Measurements from ENCODE around the gene RCCD1.
"Not testable (repeated sequence)": the region's sequence is repeated elsewhere in the genome, so short reads cannot be mapped to it uniquely, and the experiment has no call there.

The RCCD1 gene, protein sequence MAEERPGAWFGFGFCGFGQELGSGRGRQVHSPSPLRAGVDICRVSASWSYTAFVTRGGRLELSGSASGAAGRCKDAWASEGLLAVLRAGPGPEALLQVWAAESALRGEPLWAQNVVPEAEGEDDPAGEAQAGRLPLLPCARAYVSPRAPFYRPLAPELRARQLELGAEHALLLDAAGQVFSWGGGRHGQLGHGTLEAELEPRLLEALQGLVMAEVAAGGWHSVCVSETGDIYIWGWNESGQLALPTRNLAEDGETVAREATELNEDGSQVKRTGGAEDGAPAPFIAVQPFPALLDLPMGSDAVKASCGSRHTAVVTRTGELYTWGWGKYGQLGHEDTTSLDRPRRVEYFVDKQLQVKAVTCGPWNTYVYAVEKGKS

GRCh38 chr15:90954712-90955623 lies at the start of gene RCCD1:
RCCD1 (plus strand) TSS chr15:90954884; CDS start chr15:90956735, 1,851 bp downstream.
- peak; percentile 98 for DNase-seq (ENCODE audit: low spot score)

GRCh38 chr15:90905306-90906180 lies 49.1 kb upstream of the RCCD1 start:
- DNase-seq (ENCODE audit: low spot score), result no peak

- DNase-seq (ENCODE audit: low spot score), result no peak
Observed at GRCh38 chr15:90906181-90906849, 48.4 kb upstream of the RCCD1 start.

- DNase-seq (ENCODE audit: low spot score), result no peak
Observed at GRCh38 chr15:90907051-90907660, 47.5 kb upstream of the RCCD1 start.

DNA sequence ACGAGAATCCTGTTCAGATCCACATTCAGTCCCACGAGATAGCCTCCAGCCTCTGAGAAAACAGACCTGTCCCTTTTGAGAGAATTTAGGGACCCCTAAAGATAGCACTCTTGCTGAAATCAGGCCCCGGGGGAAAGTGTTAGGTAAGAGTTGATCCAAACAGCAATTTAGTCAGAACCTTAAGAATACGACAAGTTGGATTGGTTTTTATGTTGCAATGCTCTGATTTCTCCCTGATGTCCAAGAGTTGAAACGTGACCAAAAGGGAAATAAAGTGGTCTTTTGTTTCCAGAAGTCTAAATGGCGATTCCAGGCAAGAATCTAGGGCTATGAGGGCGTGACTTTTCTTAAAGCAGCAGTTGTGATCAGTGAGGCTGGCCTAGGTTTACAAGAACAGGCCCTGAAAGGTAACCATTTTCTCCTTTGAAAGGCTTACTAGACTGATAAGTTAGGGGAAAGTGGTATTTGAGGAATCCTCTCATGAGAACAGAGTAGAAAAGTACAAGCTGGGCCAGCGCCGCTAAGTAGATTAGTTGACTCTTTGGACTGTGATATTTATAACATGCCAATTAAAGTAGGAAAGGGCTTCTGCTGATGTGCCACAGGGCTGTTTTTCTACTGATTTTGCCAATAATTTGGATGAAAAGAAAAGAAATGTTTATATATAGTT lies 46.7 kb upstream of the RCCD1 start:
- DNase-seq (ENCODE audit: low spot score), result no peak

- not testable (repeated sequence) for DNase-seq (ENCODE audit: low spot score)
Observed at GRCh38 chr15:90909449-90909848, 45.2 kb upstream of the RCCD1 start.

GRCh38 chr15:90909976-90910375 lies 44.7 kb upstream of the RCCD1 start:
- DNase-seq (ENCODE audit: low spot score), result no peak

DNA sequence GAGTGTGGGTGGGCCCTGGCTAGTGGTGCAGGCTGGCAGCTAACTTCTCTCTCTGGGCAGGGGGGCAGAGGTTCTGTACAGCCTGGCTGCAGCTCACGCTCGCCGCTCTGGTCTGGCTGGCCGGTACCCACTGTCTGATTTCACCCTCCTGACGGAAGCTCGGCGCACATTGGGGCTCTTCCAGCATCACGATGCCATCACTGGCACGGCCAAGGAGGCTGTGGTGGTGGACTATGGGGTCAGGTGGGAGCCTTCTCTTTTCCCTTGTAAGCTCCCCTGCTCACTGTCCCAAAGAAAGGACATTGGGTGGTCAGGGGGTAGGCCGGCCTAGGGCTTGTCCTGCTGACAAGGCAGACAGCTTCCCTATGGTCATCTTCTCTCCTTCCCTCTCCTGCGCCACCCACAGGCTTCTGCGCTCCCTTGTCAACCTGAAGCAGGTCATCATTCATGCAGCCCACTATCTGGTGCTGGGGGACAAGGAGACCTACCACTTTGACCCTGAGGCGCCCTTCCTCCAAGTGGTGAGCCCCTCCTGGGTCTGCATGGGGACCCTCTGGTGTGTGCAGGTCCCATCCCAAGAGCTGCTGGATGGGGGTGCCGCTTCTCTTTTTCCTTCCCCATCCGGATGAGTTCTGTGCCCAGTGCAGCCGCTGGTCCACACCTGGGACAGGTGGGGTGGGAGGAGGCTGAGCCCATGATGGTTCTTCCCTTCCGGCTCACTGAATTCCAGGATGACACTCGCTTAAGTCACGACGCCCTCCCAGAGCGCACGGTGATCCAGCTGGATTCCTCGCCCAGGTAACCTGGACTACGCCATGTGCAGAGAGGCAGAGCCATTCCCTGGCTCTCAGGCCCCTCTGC lies 44.0 kb upstream of the RCCD1 start:
- DNase-seq (ENCODE audit: low spot score), result no peak

- no peak for DNase-seq (ENCODE audit: low spot score)
Observed at GRCh38 chr15:90911302-90911623, 43.4 kb upstream of the RCCD1 start.

DNA sequence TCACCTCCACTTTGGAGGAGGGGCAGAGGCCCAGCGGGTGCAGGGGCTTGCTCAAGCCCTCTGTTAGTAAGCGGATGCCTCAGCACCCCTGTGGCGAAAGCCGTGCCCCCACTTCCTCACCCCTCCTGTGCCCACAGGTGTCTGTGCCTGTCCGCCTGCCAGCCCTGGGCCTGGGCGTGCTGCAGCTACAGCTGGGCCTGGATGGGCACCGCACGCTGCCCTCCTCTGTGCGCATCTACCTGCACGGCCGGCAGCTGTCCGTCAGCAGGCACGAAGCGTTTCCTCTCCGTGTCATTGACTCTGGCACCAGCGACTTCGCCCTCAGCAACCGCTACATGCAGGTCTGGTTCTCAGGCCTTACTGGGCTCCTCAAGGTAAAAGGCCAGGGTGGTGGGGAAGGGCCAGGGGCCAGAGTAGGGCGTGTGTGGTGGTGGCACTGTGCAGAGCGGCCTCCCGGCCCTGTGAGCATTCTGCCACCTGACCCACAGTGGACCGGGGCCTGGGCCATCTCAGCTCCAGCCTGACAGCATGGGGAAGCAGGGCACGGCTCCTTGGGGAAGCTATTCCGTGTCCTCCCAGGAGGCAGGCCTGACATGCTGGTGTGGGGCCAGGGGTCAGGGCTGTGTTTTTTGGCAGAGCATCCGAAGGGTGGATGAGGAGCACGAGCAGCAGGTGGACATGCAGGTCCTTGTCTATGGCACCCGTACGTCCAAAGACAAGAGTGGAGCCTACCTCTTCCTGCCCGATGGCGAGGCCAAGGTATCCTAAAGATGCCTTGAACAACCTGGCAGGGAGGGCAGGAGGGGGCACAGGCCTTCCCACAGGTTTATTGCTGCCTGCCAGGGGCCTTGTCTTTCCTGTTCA lies 42.5 kb upstream of the RCCD1 start:
- no peak for DNase-seq (ENCODE audit: low spot score)

GRCh38 chr15:90912770-90913075 lies 42.0 kb upstream of the RCCD1 start:
- no peak for DNase-seq (ENCODE audit: low spot score)

DNA sequence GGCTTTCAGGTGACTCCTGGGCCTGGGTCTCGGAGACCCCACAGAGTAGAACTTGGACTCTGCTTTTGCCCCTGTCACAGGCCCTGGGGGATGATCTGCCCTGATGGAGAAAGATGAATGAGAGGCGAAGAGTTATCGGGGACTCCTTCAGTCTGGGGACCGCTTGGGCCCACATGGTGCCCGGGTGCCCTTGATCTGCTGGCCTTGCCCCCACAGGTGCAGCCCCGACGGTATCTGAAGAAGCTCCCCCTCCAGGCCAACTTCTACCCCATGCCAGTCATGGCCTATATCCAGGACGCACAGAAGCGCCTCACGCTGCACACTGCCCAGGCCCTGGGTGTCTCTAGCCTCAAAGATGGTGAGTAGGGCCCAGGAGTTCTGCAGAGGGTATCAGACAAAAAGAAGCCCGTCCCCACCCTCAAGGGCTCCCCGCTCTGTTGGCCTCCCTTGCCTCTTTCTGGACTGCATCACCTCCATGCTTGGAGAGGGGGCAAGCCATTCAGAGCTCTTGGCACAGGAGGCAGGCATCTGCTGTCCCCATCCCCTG lies 41.2 kb upstream of the RCCD1 start:
- DNase-seq (ENCODE audit: low spot score), result no peak

DNA sequence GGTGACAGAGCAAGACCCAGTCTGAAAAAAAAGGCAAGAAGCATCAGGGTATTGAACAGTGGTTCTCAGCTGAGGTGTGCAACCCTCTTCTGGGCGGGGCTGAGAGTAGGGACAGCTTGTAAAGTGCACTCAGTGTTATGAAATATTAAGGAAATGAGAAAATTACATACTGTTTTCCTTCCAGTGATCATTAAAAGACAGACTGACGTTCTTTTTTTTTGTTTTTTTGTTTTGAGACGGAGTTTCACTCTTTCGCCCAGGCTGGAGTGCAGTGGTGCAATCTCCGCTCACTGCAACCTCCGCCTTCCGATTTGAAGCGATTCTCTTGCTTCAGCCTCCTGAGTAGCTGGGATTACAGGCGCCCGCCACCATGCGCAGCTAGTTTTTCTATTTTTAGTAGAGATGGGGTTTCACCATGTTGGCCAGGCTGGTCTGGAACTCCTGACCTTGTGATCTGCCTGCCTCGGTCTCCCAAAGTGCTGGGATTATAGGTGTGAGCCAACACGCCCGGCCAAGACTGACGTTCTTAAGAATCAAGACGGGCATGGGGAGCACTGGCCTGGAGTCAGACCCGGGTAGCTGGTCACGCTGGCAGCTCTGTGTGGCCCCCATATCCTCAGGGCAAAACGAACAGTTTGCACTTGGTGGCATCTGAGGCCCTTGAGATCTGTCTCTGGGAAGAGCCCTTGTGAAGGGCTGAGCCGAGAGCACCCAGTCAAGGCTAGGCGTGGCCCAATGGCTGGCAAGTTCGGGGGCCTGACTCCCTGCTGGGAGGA lies 40.2 kb upstream of the RCCD1 start:
- no peak for DNase-seq (ENCODE audit: low spot score)

DNA sequence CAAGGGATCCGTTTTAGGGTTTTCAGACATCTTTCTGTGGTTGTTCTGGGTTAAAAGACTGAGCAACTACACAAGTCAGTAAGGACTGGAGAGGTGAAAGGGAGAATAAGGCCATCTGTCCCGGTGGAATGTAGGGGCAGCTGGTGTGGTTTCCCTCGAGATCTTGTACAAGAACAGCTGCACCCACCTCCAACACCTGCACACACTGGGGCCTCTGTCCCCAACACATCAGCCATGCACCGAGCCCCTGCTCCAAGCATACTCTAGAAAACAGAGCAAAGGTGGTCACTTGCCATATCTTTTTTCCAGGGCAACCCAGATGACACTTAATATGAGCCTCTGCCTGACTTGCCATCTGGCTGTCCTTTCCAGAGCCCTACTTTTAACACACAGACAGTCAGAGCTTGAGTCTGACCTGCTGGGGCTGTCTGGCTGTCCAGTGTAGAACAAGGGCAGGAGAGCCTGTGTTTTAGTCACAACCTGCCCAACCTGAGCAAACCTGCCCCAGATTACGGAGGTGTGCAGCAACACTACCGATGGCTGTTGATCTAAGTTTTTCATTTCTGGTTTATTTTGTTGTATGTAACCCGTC lies 39.4 kb upstream of the RCCD1 start:
- DNase-seq (ENCODE audit: low spot score), result no peak

DNA sequence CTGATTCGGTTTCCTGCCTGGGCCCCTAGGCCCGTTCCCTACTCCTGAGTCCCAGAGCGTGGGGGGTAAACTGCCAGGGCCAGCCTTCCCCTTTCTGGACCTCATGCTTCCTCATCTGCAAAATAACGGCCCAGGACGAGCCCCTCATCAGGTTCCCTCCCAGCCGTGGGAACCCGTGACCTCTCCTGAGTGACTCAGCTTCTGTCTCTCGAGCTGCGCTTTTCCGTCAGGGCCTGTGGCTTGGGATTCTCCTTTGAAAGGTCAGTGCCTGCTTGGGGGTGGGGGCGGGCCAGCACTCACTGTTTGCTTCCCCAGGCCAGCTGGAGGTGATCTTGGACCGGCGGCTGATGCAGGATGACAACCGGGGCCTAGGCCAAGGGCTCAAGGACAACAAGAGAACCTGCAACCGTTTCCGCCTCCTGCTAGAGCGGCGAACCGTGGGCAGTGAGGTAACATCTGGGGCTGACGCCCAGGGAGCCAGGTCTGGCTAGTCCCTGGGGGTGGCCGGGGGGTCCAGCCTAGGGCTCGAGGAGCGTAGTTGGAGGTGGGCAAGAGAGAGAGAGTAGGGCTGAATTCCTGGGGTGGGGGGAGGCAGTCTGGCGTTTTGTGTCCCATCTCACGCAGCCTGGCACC lies 38.8 kb upstream of the RCCD1 start:
- no peak for DNase-seq (ENCODE audit: low spot score)

GRCh38 chr15:90916461-90916860 lies 38.2 kb upstream of the RCCD1 start:
- no peak for DNase-seq (ENCODE audit: low spot score)

DNA sequence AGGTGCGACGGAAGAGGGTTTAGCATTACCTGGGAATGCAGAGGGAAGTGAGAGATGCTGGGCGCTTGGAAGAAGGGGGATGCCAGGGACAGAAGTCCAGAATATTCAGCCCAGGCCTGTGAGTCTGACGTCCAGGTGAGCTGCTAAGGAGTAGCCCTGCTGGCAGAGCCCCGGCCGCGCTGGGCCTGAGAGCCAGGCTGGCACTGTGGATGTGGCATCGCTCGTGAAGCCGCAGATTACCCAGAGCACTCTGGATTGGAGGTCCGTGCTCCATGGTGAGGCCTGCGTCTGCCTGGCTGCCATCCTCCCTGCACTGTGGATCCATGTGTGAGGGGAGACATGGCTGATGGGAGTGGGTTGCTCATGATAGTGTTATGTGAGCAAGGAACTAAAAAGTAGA lies 37.1 kb upstream of the RCCD1 start:
- no peak for DNase-seq (ENCODE audit: low spot score)
